Omental fat pad (tissue), 4 donors: ENCODE results near the gene RAPGEF5. TPM values are rescaled to one million over a fixed set of nuclear protein-coding genes. Genes with fewer than 3 reads are reported as not detected.

Experiments used
- ATAC-seq: fragments of 150-250 bp; one replicate; pipeline ENCODE4 v1.9.1; 2016; ENCODE audit warnings: mild to moderate bottlenecking, moderate library complexity; ENCODE audit not compliant: low FRiP score
- DNase-seq: peaks from one replicate; pipeline ENCODE4 v3.0.0-alpha.2; 2019; ENCODE audit warnings: low spot score
- total RNA-seq, 4 donors: library from RNA; depleted of rRNA; stranded (reverse); fragments of >200 nt; gene quantifications; one replicate each; pipeline ENCODE4 v1.1.0, GENCODE V29; 2016
- TF ChIP-seq, protein P1 (sequence below), 3 donors: fragments of 450-650 bp; IDR thresholded peaks; one replicate each; pipeline ENCODE4 v1.5.1; 2016 to 2017; ENCODE audit warnings: antibody characterized with exemption in 3 of 3, mild to moderate bottlenecking in 3 of 3, moderate library complexity in 2 of 3

RAPGEF5 gene
- total RNA-seq, 4 donors from 2014 or later = 34.7 to 163 (median 73.0) TPM

- ATAC-seq = no peak
- DNase-seq = no peak
- TF ChIP-seq, protein P1, sequence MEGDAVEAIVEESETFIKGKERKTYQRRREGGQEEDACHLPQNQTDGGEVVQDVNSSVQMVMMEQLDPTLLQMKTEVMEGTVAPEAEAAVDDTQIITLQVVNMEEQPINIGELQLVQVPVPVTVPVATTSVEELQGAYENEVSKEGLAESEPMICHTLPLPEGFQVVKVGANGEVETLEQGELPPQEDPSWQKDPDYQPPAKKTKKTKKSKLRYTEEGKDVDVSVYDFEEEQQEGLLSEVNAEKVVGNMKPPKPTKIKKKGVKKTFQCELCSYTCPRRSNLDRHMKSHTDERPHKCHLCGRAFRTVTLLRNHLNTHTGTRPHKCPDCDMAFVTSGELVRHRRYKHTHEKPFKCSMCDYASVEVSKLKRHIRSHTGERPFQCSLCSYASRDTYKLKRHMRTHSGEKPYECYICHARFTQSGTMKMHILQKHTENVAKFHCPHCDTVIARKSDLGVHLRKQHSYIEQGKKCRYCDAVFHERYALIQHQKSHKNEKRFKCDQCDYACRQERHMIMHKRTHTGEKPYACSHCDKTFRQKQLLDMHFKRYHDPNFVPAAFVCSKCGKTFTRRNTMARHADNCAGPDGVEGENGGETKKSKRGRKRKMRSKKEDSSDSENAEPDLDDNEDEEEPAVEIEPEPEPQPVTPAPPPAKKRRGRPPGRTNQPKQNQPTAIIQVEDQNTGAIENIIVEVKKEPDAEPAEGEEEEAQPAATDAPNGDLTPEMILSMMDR (IDR thresholded peaks at IDR 0.05) = no peak
Measured at GRCh38 chr7:22219739-22220493, 137.0 kb downstream of the RAPGEF5 start.

DNA sequence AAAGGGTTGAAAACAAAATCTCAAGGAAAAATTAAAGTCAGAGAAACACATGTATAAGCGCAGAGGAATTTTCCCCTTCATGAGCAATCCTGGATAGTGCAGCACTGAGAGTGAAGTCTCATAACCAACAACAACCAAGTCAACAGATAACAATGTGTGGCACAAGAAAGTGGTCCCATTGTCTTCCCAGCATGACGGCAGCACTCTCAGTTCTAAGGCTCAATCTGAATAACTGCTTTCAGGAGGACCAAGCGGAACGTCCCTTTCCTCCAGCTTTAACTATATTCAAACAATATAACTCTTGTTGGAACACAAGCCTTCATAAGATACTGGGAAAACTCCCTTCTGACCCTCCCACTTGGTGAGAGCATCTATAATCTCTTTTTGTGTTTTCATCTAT lies 137.9 kb downstream of the RAPGEF5 start:
- ATAC-seq (no peak), DNase-seq (no peak)
- TF ChIP-seq, protein P1 (IDR thresholded peaks at IDR 0.05) = no peak

DNA sequence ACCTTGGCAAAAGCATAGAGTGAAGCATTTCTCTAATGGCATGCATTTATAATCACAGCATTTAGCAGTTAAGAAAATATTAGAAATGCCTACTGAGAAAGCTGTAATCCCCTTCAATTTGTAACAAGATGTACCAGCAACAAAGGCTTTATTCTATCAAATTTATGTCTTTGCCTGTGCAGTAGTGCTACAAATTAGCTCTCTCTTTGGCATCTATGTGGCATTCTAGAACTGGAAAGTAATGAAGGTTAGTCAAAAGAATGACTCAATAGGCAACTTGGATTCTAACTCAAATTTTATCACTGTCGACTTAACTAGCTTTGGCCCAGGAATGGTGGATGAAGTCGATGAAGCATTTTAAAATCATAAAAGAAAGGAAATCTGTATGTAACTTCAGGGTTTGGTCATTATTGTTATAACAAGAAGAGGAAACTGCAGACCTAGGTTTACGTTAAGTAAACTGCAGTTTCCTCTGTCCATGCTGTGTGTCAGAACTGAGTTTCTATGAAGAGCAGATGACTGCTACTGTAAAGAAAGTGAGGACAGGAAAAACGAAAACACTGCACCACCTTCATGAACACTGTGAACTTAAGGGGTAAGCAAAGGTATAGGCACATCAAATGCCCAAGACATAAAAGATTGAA lies 140.0 kb downstream of the RAPGEF5 start:
- no peak for DNase-seq
- no peak for ATAC-seq
- TF ChIP-seq, protein P1 (IDR thresholded peaks at IDR 0.05) = no peak

DNA sequence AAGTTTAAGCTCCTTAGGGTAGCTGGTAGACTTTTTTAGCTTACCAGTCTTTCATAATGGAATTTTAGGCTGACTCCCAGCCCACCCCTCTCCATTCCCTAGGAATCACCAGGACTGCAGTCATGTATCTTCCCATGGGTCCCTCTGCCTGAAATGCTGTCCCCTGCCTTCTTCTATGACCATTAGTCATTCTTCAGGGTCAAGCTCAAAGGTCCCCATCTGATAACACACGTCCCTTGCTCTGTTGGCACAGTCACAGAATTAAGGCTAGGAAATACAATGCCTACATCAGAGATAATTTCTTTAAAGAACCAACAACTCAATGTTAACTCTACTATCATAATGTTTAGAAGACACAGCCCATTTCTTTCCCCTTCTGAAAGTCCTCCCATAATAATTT lies 140.6 kb downstream of the RAPGEF5 start:
- TF ChIP-seq, protein P1 (IDR thresholded peaks at IDR 0.05) = no peak
- ATAC-seq (no peak), DNase-seq (no peak)

- no peak for ATAC-seq
- TF ChIP-seq, protein P1 (IDR thresholded peaks at IDR 0.05) = no peak
- DNase-seq = no peak
Measured at GRCh38 chr7:22214000-22214399, 143.0 kb downstream of the RAPGEF5 start.

DNA sequence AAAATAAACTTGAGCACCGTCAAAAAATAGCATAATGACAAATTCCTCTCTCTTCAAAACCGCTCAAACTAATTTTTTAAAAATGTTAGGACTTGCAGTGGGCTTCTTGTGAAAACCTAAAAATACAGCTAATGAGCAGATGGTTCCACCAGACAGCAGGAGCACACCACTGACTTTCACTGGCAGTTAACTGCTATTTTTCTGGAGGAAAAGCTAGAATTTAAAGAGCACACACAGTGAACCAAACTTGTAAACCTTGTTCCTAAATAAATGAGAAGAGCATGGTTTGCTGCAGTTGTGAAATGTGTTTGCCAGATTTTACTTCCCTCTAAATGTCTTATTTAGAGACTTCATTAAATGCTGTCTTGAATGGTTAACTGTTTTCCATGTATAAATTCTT lies 143.9 kb downstream of the RAPGEF5 start:
- ATAC-seq (no peak), DNase-seq (no peak)
- TF ChIP-seq, protein P1 (IDR thresholded peaks at IDR 0.05) = no peak

GRCh38 chr7:22210967-22211366 lies 146.0 kb downstream of the RAPGEF5 start:
- no peak for DNase-seq
- ATAC-seq = no peak

More at GRCh38 chr7:22210967-22211366, 146.0 kb downstream of the RAPGEF5 start:
- TF ChIP-seq, protein P1 (IDR thresholded peaks at IDR 0.05) = no peak
